ENCODE results near the gene CRP. TPM values are rescaled to one million over a fixed set of nuclear protein-coding genes. Genes with fewer than 3 reads are reported as not detected.

CRP gene
- total RNA-seq, 1 donor from 2014 or later: not detected

- H3K27me3 Mint-ChIP-seq (ENCODE audit: unreplicated experiment): no peaks in the 10 kb centered on the region
- no peak overlapping the region for H3K4me3 Mint-ChIP-seq (ENCODE audit: unreplicated experiment)
- peaks cover 10% of the 10 kb centered on the region for H3K4me1 Mint-ChIP-seq (ENCODE audit: unreplicated experiment)
- H3K27ac Mint-ChIP-seq (ENCODE audit: unreplicated experiment): no peak overlapping the region
- TF ChIP-seq CTCF (IDR thresholded peaks at IDR 0.05; ENCODE audit: unreplicated experiment): no peak
- no peak for DNase-seq (ENCODE audit: low spot score)
- H3K9me3 Mint-ChIP-seq (ENCODE audit: unreplicated experiment): no peaks in the 10 kb centered on the region
- no peaks in the 10 kb centered on the region for H3K36me3 Mint-ChIP-seq (ENCODE audit: low read depth, unreplicated experiment)
Observed at GRCh38 chr1:159704481-159704880, 9.9 kb downstream of the CRP start.

GRCh38 chr1:159700312-159700711 is 14.1 kb downstream of the CRP start:
- peaks cover 5% of the 10 kb centered on the region for H3K4me1 Mint-ChIP-seq (ENCODE audit: unreplicated experiment)
- no peak for DNase-seq (ENCODE audit: low spot score)
- H3K27ac Mint-ChIP-seq (ENCODE audit: unreplicated experiment): no peak overlapping the region
- H3K36me3 Mint-ChIP-seq (ENCODE audit: low read depth, unreplicated experiment): no peaks in the 10 kb centered on the region
- no peak for TF ChIP-seq CTCF (IDR thresholded peaks at IDR 0.05; ENCODE audit: unreplicated experiment)
- no peaks in the 10 kb centered on the region for H3K27me3 Mint-ChIP-seq (ENCODE audit: unreplicated experiment)
- no peak overlapping the region for H3K4me3 Mint-ChIP-seq (ENCODE audit: unreplicated experiment)
- H3K9me3 Mint-ChIP-seq (ENCODE audit: unreplicated experiment): no peaks in the 10 kb centered on the region

GRCh38 chr1:159699653-159700052 is 14.7 kb downstream of the CRP start:
- Mint-ChIP-seq H3K4me1 (ENCODE audit: unreplicated experiment) (peaks cover 5% of the 10 kb centered on the region), H3K27ac (ENCODE audit: unreplicated experiment) (no peak overlapping the region), H3K4me3 (ENCODE audit: unreplicated experiment) (no peak overlapping the region), H3K9me3 (ENCODE audit: unreplicated experiment) (no peaks in the 10 kb centered on the region), H3K36me3 (ENCODE audit: low read depth, unreplicated experiment) (no peaks in the 10 kb centered on the region), H3K27me3 (ENCODE audit: unreplicated experiment) (no peaks in the 10 kb centered on the region)
- DNase-seq (ENCODE audit: low spot score): no peak
- no peak for TF ChIP-seq CTCF (IDR thresholded peaks at IDR 0.05; ENCODE audit: unreplicated experiment)

GRCh38 chr1:159699246-159699645 is 15.1 kb downstream of the CRP start:
- Mint-ChIP-seq H3K27ac (ENCODE audit: unreplicated experiment) (no peak overlapping the region), H3K27me3 (ENCODE audit: unreplicated experiment) (no peaks in the 10 kb centered on the region), H3K4me3 (ENCODE audit: unreplicated experiment) (no peak overlapping the region), H3K4me1 (ENCODE audit: unreplicated experiment) (peaks cover 5% of the 10 kb centered on the region), H3K9me3 (ENCODE audit: unreplicated experiment) (no peaks in the 10 kb centered on the region), H3K36me3 (ENCODE audit: low read depth, unreplicated experiment) (no peaks in the 10 kb centered on the region)
- DNase-seq (ENCODE audit: low spot score): no peak
- TF ChIP-seq CTCF (IDR thresholded peaks at IDR 0.05; ENCODE audit: unreplicated experiment): no peak

- Mint-ChIP-seq H3K4me3 (ENCODE audit: unreplicated experiment) (no peak overlapping the region), H3K4me1 (ENCODE audit: unreplicated experiment) (peaks cover 8% of the 10 kb centered on the region), H3K27ac (ENCODE audit: unreplicated experiment) (no peak overlapping the region), H3K27me3 (ENCODE audit: unreplicated experiment) (peaks cover 1% of the 10 kb centered on the region), H3K9me3 (ENCODE audit: unreplicated experiment) (no peaks in the 10 kb centered on the region), H3K36me3 (ENCODE audit: low read depth, unreplicated experiment) (no peaks in the 10 kb centered on the region)
- no peak for DNase-seq (ENCODE audit: low spot score)
- TF ChIP-seq CTCF (IDR thresholded peaks at IDR 0.05; ENCODE audit: unreplicated experiment): no peak
Observed at GRCh38 chr1:159687511-159687910, 26.9 kb downstream of the CRP start.

Measured in endothelial cell (in vitro differentiated cells).